Measurements from ENCODE around the gene ZFP3.
"Not testable (repeated sequence)": the region's sequence is repeated elsewhere in the genome, so short reads cannot be mapped to it uniquely, and the experiment has no call there.

Gene ZFP3

GRCh38 chr17:5080591-5080990, 2.3 kb downstream of the ZFP3 start:
- FAIRE-seq = no peak

DNA sequence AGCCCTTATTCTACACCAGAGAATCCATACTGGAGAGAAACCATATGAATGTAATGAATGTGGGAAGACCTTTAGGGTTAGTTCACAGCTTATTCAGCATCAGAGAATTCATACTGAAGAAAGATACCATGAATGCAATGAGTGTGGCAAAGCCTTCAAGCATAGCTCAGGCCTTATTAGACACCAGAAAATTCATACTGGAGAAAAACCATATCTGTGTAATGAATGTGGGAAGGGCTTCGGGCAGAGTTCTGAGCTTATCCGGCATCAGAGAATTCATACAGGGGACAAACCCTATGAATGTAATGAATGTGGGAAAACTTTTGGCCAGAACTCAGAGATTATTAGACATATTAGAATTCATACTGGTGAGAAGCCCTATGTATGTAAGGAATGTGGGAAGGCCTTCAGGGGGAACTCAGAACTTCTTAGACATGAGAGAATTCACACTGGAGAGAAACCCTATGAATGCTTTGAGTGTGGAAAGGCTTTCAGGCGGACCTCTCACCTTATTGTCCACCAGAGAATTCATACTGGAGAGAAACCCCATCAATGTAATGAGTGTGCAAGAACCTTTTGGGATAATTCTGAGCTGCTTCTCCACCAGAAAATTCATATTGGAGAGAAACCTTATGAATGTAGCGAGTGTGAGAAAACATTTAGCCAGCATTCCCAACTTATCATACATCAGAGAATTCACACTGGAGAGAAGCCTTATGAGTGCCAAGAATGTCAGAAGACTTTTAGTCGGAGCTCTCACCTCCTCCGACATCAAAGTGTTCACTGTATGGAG, 14.1 kb downstream of the ZFP3 start:
- FAIRE-seq = no peak

- FAIRE-seq = no peak
These were observed 18.4 kb downstream of the ZFP3 start for GRCh38 chr17:5096731-5097100.

DNA sequence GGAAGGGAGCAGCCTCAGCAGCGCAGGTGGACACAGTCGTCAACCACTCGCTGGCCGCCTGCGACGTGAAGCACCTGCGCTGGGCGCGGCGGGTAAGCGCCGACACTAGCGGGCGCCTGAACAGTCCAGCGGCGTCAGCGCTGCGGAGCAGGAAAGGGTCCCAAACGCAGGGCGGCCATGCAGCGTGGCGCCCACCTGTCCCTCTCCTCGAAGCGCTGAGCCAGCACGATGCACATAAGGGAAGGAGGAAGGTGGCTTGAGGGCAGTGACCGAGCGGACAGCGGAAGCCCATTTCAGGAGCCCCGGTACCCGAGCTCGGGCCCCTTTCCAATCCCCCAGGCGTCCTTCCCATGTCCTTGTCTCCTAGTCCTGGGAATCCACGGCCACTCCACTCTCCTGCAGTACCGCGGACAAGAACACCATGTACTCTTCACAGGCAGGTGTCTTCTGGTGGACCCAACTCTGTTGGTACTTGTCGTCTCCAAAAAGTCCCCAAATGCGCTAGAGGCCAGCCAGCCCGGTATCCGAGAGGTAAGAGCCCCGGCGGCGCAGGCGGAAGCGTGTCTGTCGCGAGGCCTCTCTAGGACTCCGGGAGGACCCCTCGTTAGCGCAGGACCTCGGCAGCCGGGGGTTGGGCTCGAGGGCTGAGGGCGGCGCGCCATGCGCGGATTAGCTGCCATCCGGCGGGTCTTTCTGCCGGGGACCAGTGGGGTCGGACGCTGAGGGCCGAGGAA, 19.0 kb downstream of the ZFP3 start:
- no peak for FAIRE-seq

DNA sequence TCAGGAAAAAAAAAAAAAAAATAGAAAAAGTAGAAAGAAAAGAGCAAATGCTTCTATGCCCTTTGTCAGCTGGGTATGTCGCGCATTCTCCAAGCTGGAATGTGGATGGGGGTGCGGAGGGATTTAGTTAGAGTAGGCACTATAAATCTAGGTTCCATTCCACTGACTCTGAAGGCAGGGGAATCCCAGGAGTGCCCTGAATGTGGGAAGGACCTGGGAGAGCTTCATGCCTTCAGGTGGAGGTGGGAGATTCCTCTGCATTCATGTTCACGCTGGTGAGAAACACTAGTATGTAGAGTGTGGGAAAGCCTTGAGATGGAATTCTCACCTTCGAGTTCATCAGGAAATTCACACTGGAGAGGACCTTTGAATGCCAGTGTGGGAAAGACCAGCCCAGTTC, 21.0 kb downstream of the ZFP3 start:
- FAIRE-seq = no peak

DNA sequence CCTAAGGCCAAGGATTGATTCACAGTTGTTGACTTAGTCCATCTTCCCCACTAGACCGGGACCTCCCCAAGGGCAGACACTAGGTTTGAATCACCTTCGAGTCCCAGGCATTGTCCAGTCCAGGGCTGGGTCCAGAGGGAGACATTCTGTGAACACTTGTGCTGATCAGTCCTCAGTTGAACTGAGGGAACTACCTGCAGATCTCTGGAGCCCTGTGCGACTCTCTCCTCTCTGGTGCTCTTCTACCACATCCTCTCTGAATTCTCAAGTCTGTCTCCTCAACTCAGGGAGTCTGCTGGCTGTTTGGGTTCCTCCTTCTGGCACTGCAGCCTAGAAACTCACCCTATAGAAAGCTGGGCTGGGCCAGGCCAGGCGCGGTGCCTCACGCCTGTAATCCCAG, 22.6 kb downstream of the ZFP3 start:
- no peak for FAIRE-seq

DNA sequence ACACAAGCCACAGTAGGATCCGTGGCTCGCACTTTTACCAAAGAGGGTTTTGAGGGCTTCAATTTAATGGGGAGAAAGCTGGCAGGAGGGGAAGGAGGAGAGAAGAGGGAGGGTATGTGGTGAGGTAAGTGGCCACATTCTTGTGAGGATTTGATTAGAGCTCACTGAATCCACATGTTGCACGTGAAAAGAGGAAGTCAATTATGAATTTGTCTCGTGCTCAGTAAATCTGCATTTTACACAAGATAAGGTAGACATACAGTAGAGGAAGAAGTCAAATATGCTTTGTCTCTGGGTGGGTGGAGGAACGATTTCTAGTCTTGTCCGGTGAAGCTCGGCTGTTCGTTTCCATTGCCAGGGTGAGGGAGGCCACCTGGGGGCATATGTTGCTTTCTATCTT, 32.5 kb downstream of the ZFP3 start:
- no peak for FAIRE-seq

GRCh38 chr17:5111402-5112204, 33.3 kb downstream of the ZFP3 start, which contains the start of gene ZNF232:
Gene ZNF232 (minus strand): TSS chr17:5111878. CDS start chr17:5111822, 56 bp downstream.
- FAIRE-seq = no peak

DNA sequence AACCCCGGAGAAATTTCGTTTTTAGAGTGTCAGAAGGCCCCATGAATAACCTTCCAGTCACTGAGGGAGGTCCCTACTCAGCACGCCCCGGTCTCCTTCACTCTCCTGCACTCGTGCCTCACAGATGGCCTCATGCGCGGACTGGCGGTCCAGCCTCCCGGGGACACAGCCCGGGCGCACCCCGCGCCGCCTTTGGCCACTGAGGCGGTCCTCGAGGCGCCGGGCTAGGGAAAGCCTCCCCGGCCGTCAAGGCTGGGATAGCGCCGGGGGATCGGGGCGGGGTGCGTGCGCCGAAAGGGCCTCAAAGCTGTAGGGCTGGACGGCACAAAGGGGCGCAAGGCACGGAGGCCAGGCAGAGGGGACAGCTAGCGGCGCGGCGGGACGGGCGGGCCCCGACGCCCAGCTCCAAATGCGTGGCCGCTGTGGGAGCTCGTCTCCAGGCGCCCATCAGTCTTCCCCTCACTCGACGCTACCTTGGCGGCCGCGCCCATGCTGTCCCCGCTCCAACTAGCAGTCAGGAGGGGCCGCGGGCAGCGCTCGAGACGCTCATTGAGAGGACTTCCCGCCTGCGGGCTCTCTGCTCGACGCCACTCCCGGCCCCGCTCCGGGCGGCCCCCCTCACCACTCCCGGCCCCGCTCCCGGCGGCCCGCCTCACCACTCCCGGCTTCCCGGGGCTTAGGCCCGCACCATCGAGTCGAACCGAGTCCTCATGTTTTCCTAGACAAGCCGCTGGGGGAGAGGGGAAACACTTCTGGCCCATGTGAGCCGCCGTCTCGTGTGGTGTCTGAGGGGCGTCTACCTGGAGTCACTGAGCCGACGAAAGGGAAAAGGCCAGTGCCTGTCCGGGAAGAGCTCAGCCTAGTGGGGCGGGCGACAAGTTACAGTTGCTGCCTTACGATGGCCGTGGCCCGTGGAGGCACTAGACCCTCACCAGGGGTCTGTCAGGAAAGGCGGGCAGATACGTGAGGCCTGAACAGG, 37.7 kb downstream of the ZFP3 start, which contains the start of gene USP6:
USP6 (plus strand) TSS at position 360 of the 979 bp plus-strand sequence. CDS start 14,336 bp downstream, outside the sequence.
- no peak for FAIRE-seq

- no peak for FAIRE-seq
These were observed 40.0 kb downstream of the ZFP3 start for GRCh38 chr17:5118219-5118618.

DNA sequence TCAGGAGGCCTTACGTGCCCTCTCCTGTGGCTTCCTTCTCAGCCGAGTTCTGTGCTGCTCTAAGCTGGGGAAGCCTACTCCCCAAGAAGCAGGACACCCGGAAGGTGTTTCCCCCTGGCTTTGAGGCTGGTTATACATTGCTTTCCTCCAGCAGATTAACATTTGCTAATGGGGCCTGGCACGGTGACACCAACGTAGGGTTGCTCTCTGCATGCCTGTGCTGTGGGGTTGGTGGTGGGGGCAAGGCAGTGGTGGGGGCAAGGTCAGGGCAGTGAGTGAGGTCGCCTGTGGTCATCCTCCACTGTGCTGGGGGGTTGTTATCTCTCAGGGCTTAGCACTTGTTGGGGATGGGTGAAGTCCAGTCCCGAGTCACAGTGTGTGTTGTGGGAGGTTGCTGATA, 41.8 kb downstream of the ZFP3 start:
- no peak for FAIRE-seq

DNA sequence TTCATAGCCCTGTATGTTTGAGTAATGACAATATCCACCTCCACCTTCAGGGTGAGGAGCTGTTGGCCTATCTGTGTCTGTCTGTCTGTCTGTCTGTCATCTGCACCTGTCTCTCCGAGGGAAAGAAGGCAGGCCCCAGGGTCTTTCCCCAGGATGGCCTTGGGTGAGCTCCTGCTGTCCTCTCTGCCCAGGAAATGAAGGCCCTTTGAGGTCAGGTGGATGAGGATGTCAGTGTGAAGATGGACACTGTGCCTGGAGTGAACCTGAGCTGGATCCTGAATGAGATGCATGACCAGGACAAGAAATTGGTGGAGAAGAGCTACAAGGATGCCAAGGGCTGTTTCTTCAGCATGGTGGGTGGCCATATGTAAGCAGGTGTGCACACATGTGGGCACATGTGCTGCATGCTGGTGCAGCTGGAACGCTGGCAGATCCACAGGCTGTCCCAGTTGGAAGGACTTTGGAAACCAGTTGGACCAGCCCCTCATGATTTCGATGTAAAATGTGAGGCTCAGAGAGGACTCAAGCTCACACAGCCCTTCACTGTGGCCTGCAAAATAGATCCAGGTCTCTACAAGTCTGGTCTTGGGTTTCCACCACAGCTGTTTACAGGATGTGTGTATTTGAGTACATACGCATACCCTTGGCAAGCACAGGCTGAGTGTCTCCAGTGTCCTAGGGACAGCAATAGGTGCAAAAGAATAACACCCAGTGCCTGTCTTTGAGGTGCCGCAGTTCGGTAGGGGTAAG, 42.3 kb downstream of the ZFP3 start:
- FAIRE-seq = not testable (repeated sequence)

DNA sequence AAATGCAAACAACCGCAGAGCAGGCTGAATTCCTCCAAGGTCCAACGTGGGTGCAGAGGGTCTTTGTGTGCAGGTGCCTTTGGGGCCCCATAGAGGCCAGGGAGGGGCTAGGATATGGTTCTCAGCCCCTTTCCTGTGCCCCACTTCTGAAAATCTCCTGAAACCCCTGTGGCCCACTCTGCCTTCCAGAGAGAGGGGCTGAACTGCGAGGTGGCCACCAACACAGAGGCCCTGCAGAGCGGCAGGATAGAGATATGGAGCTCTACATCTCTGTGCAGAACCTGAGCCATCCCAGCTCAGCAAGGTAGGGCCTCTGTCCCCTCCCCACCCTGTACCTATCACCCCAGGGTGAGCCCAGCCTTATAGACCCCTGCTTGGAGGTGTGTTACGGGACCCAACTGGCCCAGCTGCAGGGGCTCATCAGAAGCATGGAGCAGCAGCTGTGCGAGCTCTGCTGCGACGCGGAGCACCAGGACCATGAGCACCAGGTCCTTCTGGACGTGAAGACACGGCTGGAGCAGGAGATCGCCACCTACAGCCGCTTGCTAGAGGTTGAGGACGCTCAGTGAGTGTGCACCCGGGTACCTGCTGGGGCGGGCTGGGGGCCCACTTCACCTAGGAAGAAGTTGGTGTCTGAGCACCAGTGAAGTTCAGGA, 43.0 kb downstream of the ZFP3 start:
- no peak for FAIRE-seq

GRCh38 chr17:5122056-5122455, 43.8 kb downstream of the ZFP3 start:
- not testable (repeated sequence) for FAIRE-seq

DNA sequence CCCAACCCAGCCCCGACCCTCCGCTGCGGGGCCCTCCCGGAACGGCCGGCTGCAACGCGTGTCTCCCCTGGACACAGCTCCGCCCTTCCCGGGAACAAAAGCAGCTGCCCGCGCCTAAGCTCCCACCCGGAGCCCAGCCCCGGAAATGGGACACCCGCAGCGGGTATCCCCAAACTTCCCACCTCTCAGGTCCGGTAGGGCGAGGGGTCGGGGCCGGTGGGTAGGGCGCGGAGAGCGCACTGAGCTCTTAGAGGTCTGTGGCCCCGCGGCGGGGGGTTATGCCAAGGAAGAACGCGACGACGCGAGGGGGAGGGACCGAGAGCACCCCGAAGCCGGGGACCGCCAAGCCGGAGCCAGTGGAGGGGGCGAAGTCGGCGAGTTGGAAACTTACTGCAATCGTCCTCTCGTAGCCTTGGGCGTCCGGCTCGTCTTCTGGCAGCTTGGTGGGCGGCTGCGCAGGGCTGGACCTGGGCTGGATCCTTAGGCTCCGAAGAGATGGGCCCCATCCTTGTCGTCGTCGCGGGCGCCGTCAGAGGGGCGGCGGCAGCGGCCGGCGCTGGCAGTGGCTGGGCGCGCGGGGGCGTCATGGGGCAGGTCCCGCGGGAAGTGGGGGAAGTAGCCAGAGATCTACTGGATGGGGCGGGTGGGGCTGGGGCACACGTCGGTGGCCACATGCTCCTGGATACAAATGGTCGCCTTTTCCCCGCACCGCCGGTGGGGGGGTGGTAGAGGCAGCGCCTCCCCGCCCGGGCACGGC, 44.5 kb downstream of the ZFP3 start:
- no peak for FAIRE-seq

DNA sequence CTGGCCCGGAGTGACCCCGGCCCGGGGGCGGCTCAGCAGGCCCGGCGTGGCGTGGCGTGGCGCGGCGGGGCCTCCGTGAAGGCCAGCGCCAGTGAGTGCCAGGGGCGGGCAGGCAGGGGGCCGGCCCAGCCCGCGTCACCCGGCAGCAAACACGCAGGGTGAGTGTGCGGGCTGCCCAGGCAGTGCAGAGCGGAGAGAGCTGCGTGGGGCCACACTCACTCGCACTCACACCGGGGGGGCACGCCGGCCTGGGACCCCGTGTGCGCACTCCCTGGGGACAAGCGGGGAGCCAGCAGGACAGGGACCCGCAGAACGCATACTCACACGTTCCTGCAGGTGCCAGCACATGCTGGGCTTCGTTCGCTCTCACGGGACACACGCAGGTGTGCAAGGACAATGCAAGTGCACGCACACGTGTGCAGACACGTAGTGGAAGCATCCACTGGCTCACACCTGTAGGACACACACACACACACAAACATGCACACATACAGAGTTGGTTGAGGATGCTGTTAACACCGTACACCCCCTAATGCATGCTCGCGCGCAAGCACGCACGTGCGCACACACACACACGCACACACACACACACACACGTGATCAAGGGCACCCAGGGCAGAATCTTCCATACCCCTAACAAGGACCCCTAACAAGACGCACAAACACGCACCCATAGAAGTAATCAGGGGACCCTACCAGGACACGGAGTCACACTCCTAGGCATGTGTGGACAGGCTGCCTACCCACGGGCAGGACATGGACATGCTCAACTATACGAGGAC, 45.3 kb downstream of the ZFP3 start:
- no peak for FAIRE-seq

- not testable (repeated sequence) for FAIRE-seq
These were observed 46.0 kb downstream of the ZFP3 start for GRCh38 chr17:5124125-5124760.

- FAIRE-seq = not testable (repeated sequence)
These were observed 46.6 kb downstream of the ZFP3 start for GRCh38 chr17:5124896-5125295.
